GM12878 (cell line): Measurements from ENCODE around the gene CDCP1. TPM values are rescaled to one million over a fixed set of nuclear protein-coding genes. Genes with fewer than 3 reads are reported as not detected.

ENCODE experiments used
- ATAC-seq: fragments of 200-7000 bp; cut with Tn5 transposase; 3 replicates; pipeline ENCODE4 v1.9.1; 2020; ENCODE audit warnings: mild to moderate bottlenecking, moderate library complexity
- BruUV-seq: library from RNA; stranded (reverse); fragments of 400-500 nt; replicated peaks from 2 replicates; lab custom pipeline; 2021; lab: Mats Ljungman, UMichigan
- CTCF ChIA-PET: fragments of 300-600 bp; sonication (Branson Sonifier 250); formaldehyde crosslinking; extraction: SDS; loops from one replicate; lab custom pipeline; 2021; ENCODE audit warnings: inconsistent platforms; lab: Yijun Ruan, JAX
- POLR2A ChIA-PET: fragments of 350-600 bp; formaldehyde crosslinking; extraction: SDS; loops from one replicate; lab custom pipeline; 2021; ENCODE audit warnings: inconsistent platforms; lab: Charles Lee
- RAD21 ChIA-PET: fragments of 300-600 bp; sonication (Branson Sonifier 250); formaldehyde crosslinking; loops from one replicate; lab custom pipeline; 2023; ENCODE audit warnings: antibody characterized with exemption; ENCODE audit not compliant: unreplicated experiment; lab: Charles Lee
- SMC1A ChIA-PET: fragments of 300-600 bp; sonication (Branson Sonifier 250); formaldehyde crosslinking; loops from one replicate; lab custom pipeline; 2023; ENCODE audit not compliant: unreplicated experiment, uncharacterized antibody; lab: Charles Lee
- DNase-seq: peaks from one replicate; pipeline ENCODE4 v3.0.0-alpha.2; 2011; ENCODE audit warnings: low read depth, low spot score
- FAIRE-seq: peaks from 3 replicates; lab custom pipeline; 2011; peaks lifted over from hg19 to GRCh38; lab: Jason Lieb, UNC
- H2AFZ ChIP-seq: 2 replicates; pipeline ENCODE4 v1.6.0; 2011; ENCODE audit warnings: low read depth, low read length, control low read depth; ENCODE audit not compliant: control insufficient read depth
- H3K27ac ChIP-seq: 2 replicates; pipeline ENCODE4 v1.5.1; 2011; ENCODE audit warnings: control low read depth; ENCODE audit not compliant: control insufficient read depth, insufficient read depth
- H3K27me3 ChIP-seq, 2 experiments: replicated peaks in 1 of 2; 2 replicates each; pipeline versions ENCODE4 v1.6.0 to v1.6.1; 2011; ENCODE audit warnings: low read length in 1 of 2; ENCODE audit not compliant: control insufficient read depth in 2 of 2, insufficient read depth in 2 of 2
- H3K36me3 ChIP-seq, 2 experiments: 2 replicates each; pipeline ENCODE4 v1.5.1; 2011; ENCODE audit warnings: low read length in 1 of 2; ENCODE audit not compliant: control insufficient read depth in 2 of 2, insufficient read depth in 2 of 2
- H3K4me1 ChIP-seq: 2 replicates; pipeline ENCODE4 v1.6.1; 2011; ENCODE audit warnings: mild to moderate bottlenecking, low read length, moderate library complexity, mixed read lengths; ENCODE audit not compliant: control insufficient read depth, insufficient read depth
- H3K4me2 ChIP-seq: 2 replicates; pipeline ENCODE4 v1.6.0; 2011; ENCODE audit warnings: control low read depth; ENCODE audit not compliant: control insufficient read depth, insufficient read depth
- H3K4me3 ChIP-seq: fragments of 200-600 bp; sonication (generic); 2 replicates; pipeline ENCODE4 v1.5.1; 2016
- H3K79me2 ChIP-seq: 2 replicates; pipeline ENCODE4 v1.6.0; 2011; ENCODE audit warnings: low read length; ENCODE audit not compliant: control insufficient read depth, insufficient read depth
- H3K9ac ChIP-seq: 2 replicates; pipeline ENCODE4 v1.8.0; 2011; ENCODE audit warnings: low read length, control low read depth, mixed read lengths; ENCODE audit not compliant: control insufficient read depth, insufficient read depth
- H3K9me3 ChIP-seq: replicated peaks from 3 replicates; pipeline ENCODE4 v1.5.1; 2011; ENCODE audit warnings: mild to moderate bottlenecking, low read length; ENCODE audit not compliant: control insufficient read depth, insufficient read depth
- H4K20me1 ChIP-seq: 2 replicates; pipeline ENCODE4 v1.6.0; 2011; ENCODE audit not compliant: control insufficient read depth, insufficient read depth
- CBX5 ChIP-seq: sonication (generic); IDR thresholded peaks from 2 replicates; pipeline ENCODE4 v1.6.1; 2016; ENCODE audit warnings: low read depth, moderate library complexity, mild to moderate bottlenecking, inconsistent platforms
- MAX ChIP-seq: IDR thresholded peaks from 2 replicates; pipeline ENCODE4 v1.6.1; 2012; ENCODE audit warnings: low read depth, low read length, improper control_type of control experiment
- MEF2B ChIP-seq: fragments of 450-650 bp; IDR thresholded peaks from 2 replicates; pipeline ENCODE4 v1.6.1; 2018; ENCODE audit warnings: mild to moderate bottlenecking, moderate library complexity; ENCODE audit not compliant: partially characterized antibody, poor library complexity, severe bottlenecking
- NFIC ChIP-seq: IDR thresholded peaks from 2 replicates; pipeline ENCODE4 v1.6.1; 2012; ENCODE audit warnings: low read depth, mild to moderate bottlenecking, inconsistent platforms, low read length, moderate library complexity
- NFYB ChIP-seq: IDR thresholded peaks from 2 replicates; pipeline ENCODE4 v1.6.1; 2011; ENCODE audit warnings: low read depth, mild to moderate bottlenecking, low read length, improper control_type of control experiment, moderate library complexity; ENCODE audit not compliant: insufficient read depth
- ZNF24 ChIP-seq: fragments of 450-650 bp; IDR thresholded peaks from 2 replicates; pipeline ENCODE4 v1.6.1; 2017; ENCODE audit warnings: antibody characterized with exemption, mild to moderate bottlenecking
- WGBS: methylation state at CpG from one replicate; pipeline ENCODE4 v1.1.6; 2016; ENCODE audit warnings: low lambda C conversion rate; ENCODE audit not compliant: insufficient replicate concordance, insufficient coverage; ENCODE audit errors: missing lambda C conversion rate; 5-methylcytosine and 5-hydroxymethylcytosine counted together
- in situ Hi-C: fragments of 300-500 bp; cut with MboI; formaldehyde crosslinking; loops from 9 replicates; pipeline ENCODE4 v1.14.3; 2018; ENCODE audit warnings: mixed read lengths
- intact Hi-C: fragments of 100-400 bp; cut with micrococcal nuclease; formaldehyde crosslinking; loops from one replicate; pipeline ENCODE4 v1.14.2; 2022; ENCODE audit not compliant: unreplicated experiment
- polyA plus RNA-seq, 11 experiments: library from polyadenylated mRNA; depleted of rRNA in 4 of 11; unstranded in 6 of 11; stranded (reverse) in 5 of 11; fragments of >200 nt; fragmentation: Nextera tagmentation in 4 of 11; fragmentation: Illumina TruSeq in 1 of 11; extraction: Ambion mirVana in 4 of 11; extraction: Trizol in 1 of 11; gene quantifications; 1 replicate in 1 of 11; 2 replicates in 10 of 11; pipeline versions ENCODE4 v1.2.1 to v1.2.3, GENCODE V29; 2011 to 2016; ENCODE audit warnings: inconsistent platforms in 2 of 11, missing spikeins in 2 of 11, low read depth in 1 of 11
- total RNA-seq, 4 experiments: library from RNA; depleted of rRNA in 3 of 4; stranded (reverse); fragments of >200 nt in 3 of 4; fragmentation: Illumina TruSeq in 1 of 4; extraction: Trizol in 1 of 4; gene quantifications; 2 replicates each; pipeline versions ENCODE4 v1.2.1 to v1.2.3, GENCODE V29; 2013 to 2021

Gene CDCP1
- total and polyA plus RNA-seq, 10 of the 15 experiments (the other 5 are each of a cell fraction or from before 2014, with no cell fraction given) = 0.35 to 2.2 (median 0.86) TPM

GRCh38 chr3:45097296-45097883 is 48.8 kb downstream of the CDCP1 start:
- ChIA-PET POLR2A (interaction anchor here (0.7 kb wide), 1 partner anchor 29 kb away, joined by 6 read pairs; no protein-coding TSS in a partner anchor), CTCF (interaction anchor here (0.8 to 2.4 kb wide), 4 partner anchors 21 to 113 kb away, joined by 3 to 12 read pairs (median 7); no protein-coding TSS in a partner anchor), SMC1A (interaction anchor here (0.9 to 2.1 kb wide), 7 partner anchors 13 to 56 kb away, joined by 3 to 13 read pairs (median 4); no protein-coding TSS in a partner anchor), RAD21 (interaction anchor here (1.7 kb wide), 1 partner anchor 24 kb away, joined by 4 read pairs; no protein-coding TSS in a partner anchor)
- H3K9me3 ChIP-seq = no peaks in the 10 kb centered on the region
- no peak overlapping the region for H3K4me3 ChIP-seq
- no peak overlapping the region for H3K9ac ChIP-seq
- intact Hi-C loops (no loop called here), in situ Hi-C loops (no loop called here)
- ATAC-seq (no peak), FAIRE-seq (no peak), DNase-seq (no peak)
- no TSS peak for BruUV-seq
- no peaks in the 10 kb centered on the region for H3K36me3 ChIP-seq
- no peaks in the 10 kb centered on the region; a peak in 2 of 4 replicates for H3K27me3 ChIP-seq
- H3K79me2 ChIP-seq = no peaks in the 10 kb centered on the region
- H3K4me1 ChIP-seq = no peaks in the 10 kb centered on the region
- H3K27ac ChIP-seq = no peak overlapping the region
- WGBS = 55% methylated on average over 6 of the region's 6 CpGs
- no peak for TF ChIP-seq NFYB
- TF ChIP-seq CBX5 = no peak
- TF ChIP-seq MAX = no peak
- no peak for TF ChIP-seq MEF2B
- TF ChIP-seq ZNF24 = no peak
- no peak for TF ChIP-seq NFIC
- H4K20me1 ChIP-seq = no peaks in the 10 kb centered on the region
- H2AFZ ChIP-seq = no peak overlapping the region
- no peak overlapping the region for H3K4me2 ChIP-seq
